Loucy (cell line): Measurements from ENCODE around the gene ZDHHC12.

ENCODE experiments used
- EZH2phosphoT487 ChIP-seq: fragments of 200-600 bp; IDR thresholded peaks from 2 replicates; pipeline ENCODE4 v1.6.1; 2018; ENCODE audit warnings: antibody characterized with exemption, mild to moderate bottlenecking, moderate library complexity, borderline replicate concordance
- TF ChIP-seq, protein P1 (sequence below): fragments of 200-600 bp; sonication (generic); conservative IDR thresholded peaks from 2 replicates; pipeline ENCODE4 v1.5.1; 2014; ENCODE audit warnings: mild to moderate bottlenecking, antibody characterized with exemption, low read length

DNA sequence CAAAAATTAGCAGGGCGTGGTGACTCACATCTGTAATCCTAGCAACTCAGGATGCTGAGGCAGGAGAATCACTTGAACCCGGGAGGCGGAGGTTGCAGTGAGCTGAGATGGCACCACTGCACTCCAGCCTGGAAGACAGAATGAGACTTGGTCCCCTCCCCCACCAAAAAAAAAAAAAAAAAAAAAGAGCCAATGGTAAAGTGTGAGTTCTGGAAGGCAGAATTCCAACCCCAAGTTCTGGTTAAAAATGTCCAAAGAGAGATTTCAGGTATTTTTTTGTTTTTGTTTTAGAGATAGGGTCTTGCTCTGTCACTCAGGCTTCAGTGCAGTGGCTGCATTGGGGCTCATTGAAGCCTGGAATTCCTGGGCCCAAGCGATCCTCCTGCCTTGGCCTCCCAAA is 36.5 kb downstream of the ZDHHC12 start:
- TF ChIP-seq, protein P1, sequence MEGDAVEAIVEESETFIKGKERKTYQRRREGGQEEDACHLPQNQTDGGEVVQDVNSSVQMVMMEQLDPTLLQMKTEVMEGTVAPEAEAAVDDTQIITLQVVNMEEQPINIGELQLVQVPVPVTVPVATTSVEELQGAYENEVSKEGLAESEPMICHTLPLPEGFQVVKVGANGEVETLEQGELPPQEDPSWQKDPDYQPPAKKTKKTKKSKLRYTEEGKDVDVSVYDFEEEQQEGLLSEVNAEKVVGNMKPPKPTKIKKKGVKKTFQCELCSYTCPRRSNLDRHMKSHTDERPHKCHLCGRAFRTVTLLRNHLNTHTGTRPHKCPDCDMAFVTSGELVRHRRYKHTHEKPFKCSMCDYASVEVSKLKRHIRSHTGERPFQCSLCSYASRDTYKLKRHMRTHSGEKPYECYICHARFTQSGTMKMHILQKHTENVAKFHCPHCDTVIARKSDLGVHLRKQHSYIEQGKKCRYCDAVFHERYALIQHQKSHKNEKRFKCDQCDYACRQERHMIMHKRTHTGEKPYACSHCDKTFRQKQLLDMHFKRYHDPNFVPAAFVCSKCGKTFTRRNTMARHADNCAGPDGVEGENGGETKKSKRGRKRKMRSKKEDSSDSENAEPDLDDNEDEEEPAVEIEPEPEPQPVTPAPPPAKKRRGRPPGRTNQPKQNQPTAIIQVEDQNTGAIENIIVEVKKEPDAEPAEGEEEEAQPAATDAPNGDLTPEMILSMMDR = no peak
- no peak for TF ChIP-seq EZH2phosphoT487
